HepG2 (cell line): ENCODE measurements around the gene RHBDD1. TPM values are rescaled to one million over a fixed set of nuclear protein-coding genes. Genes with fewer than 3 reads are reported as not detected.

Experiments used
- ATRX ChIP-seq: sonication (generic); formaldehyde crosslinking; IDR thresholded peaks from 2 replicates; pipeline ENCODE4 v1.4.0; 2020; ENCODE audit warnings: missing genetic modification reagents, borderline replicate concordance
- BRCA1 ChIP-seq: sonication (generic); formaldehyde crosslinking; IDR thresholded peaks from 2 replicates; pipeline ENCODE4 v1.4.0; 2020; ENCODE audit warnings: missing genetic modification reagents
- CCAR2 ChIP-seq: fragments of 200-400 bp; formaldehyde crosslinking; optimal IDR thresholded peaks from 2 replicates; pipeline ENCODE3; 2018; ENCODE audit warnings: low read depth, mild to moderate bottlenecking, low read length, moderate library complexity
- FOXO1 ChIP-seq: sonication (generic); formaldehyde crosslinking; IDR thresholded peaks from 2 replicates; pipeline ENCODE4 v1.4.0; 2020; ENCODE audit warnings: missing genetic modification reagents
- HCFC1 ChIP-seq: fragments of 150-350 bp; IDR thresholded peaks from 2 replicates; pipeline ENCODE4 v1.6.1; 2014; ENCODE audit warnings: low read depth, low read length
- MAFF ChIP-seq: IDR thresholded peaks from 2 replicates; pipeline ENCODE4 v1.6.1; 2011; ENCODE audit warnings: low read depth, low read length, improper control_type of control experiment
- MZF1 ChIP-seq: sonication (generic); formaldehyde crosslinking; IDR thresholded peaks from 2 replicates; pipeline ENCODE4 v1.8.1; 2023; ENCODE audit warnings: mild to moderate bottlenecking, missing genetic modification reagents, borderline replicate concordance
- NRL ChIP-seq: sonication (generic); formaldehyde crosslinking; IDR thresholded peaks from 2 replicates; pipeline ENCODE4 v1.5.0; 2020; ENCODE audit warnings: missing genetic modification reagents, mild to moderate bottlenecking, moderate library complexity, borderline replicate concordance
- POLR2A ChIP-seq, 2 experiments: IDR thresholded peaks; 2 replicates each; pipeline ENCODE4 v1.6.1; 2011; ENCODE audit warnings: low read depth in 2 of 2, low read length in 2 of 2, mild to moderate bottlenecking in 1 of 2, moderate library complexity in 1 of 2; ENCODE audit not compliant: insufficient read depth in 1 of 2
- POLR2AphosphoS2 ChIP-seq: IDR thresholded peaks from 2 replicates; pipeline ENCODE4 v1.6.1; 2011; ENCODE audit warnings: low read depth, low read length, improper control_type of control experiment
- SAP130 ChIP-seq: IDR thresholded peaks from 2 replicates; pipeline ENCODE4 v1.6.1; 2016; ENCODE audit warnings: low read depth
- SOX5 ChIP-seq: IDR thresholded peaks from 2 replicates; pipeline ENCODE4 v1.6.1; 2016; ENCODE audit warnings: borderline replicate concordance
- SP140L ChIP-seq: sonication (generic); formaldehyde crosslinking; IDR thresholded peaks from 2 replicates; pipeline ENCODE4 v1.4.0; 2020; ENCODE audit warnings: missing genetic modification reagents, borderline replicate concordance
- STAT5B ChIP-seq: sonication (generic); formaldehyde crosslinking; IDR thresholded peaks from 2 replicates; pipeline ENCODE4 v1.4.0; 2020; ENCODE audit warnings: missing genetic modification reagents
- TAF1 ChIP-seq: sonication (generic); formaldehyde crosslinking; IDR thresholded peaks from 2 replicates; pipeline ENCODE4 v1.4.0; 2020; ENCODE audit warnings: missing genetic modification reagents
- TCF7 ChIP-seq: sonication (generic); IDR thresholded peaks from 2 replicates; pipeline ENCODE4 v1.6.1; 2016; ENCODE audit warnings: antibody characterized with exemption, low read depth
- U2AF1 ChIP-seq: fragments of 200-400 bp; formaldehyde crosslinking; optimal IDR thresholded peaks from 2 replicates; pipeline ENCODE3; 2017; ENCODE audit warnings: mild to moderate bottlenecking, low read depth, low read length
- ZBTB20 ChIP-seq: sonication (generic); formaldehyde crosslinking; IDR thresholded peaks from 2 replicates; pipeline ENCODE4 v1.8.1; 2023; ENCODE audit warnings: missing genetic modification reagents, low read depth, mild to moderate bottlenecking, borderline replicate concordance
- ZNF10 ChIP-seq: sonication (generic); formaldehyde crosslinking; IDR thresholded peaks from 2 replicates; pipeline ENCODE4 v1.4.0; 2020; ENCODE audit warnings: mild to moderate bottlenecking, low read depth, missing genetic modification reagents, borderline replicate concordance
- ZNF430 ChIP-seq: sonication (generic); formaldehyde crosslinking; IDR thresholded peaks from 2 replicates; pipeline ENCODE4 v1.9.0; 2021; ENCODE audit warnings: mild to moderate bottlenecking, missing genetic modification reagents
- ZNF563 ChIP-seq: sonication (generic); formaldehyde crosslinking; IDR thresholded peaks from 2 replicates; pipeline ENCODE4 v1.8.0; 2022; ENCODE audit warnings: mild to moderate bottlenecking, moderate library complexity, missing genetic modification reagents
- ZNF615 ChIP-seq: sonication (generic); formaldehyde crosslinking; IDR thresholded peaks from 2 replicates; pipeline ENCODE4 v1.5.0; 2020; ENCODE audit warnings: mild to moderate bottlenecking, missing genetic modification reagents, borderline replicate concordance
- ZNF761 ChIP-seq: sonication (generic); formaldehyde crosslinking; conservative IDR thresholded peaks from 2 replicates; pipeline ENCODE4 v1.4.0; 2020; ENCODE audit warnings: mild to moderate bottlenecking, missing genetic modification reagents
- ZNF841 ChIP-seq: sonication (generic); formaldehyde crosslinking; IDR thresholded peaks from 2 replicates; pipeline ENCODE4 v1.8.1; 2023; ENCODE audit warnings: missing genetic modification reagents, borderline replicate concordance
- polyA plus RNA-seq, 8 experiments: library from polyadenylated mRNA; depleted of rRNA in 3 of 8; stranded (reverse) in 7 of 8; unstranded in 1 of 8; fragments of >200 nt; fragmentation: Illumina TruSeq in 4 of 8; extraction: Trizol in 4 of 8; gene quantifications; 2 replicates each; pipeline versions ENCODE4 v1.2.1 to v1.2.3, GENCODE V29; 2011 to 2016; ENCODE audit warnings: low read depth in 4 of 8, missing spikeins in 1 of 8, mixed read lengths in 1 of 8; ENCODE audit not compliant: insufficient read depth in 1 of 8
- total RNA-seq, 5 experiments: library from RNA; depleted of rRNA; stranded (reverse); fragments of >200 nt; fragmentation: Illumina TruSeq; extraction: Trizol; gene quantifications; 2 replicates each; pipeline ENCODE4 v1.2.3, GENCODE V29; 2016; ENCODE audit warnings: low read depth in 1 of 5

RHBDD1 gene
- total and polyA plus RNA-seq, 2 of the 13 experiments (the other 11 are each of a cell fraction or from before 2014, with no cell fraction given), result 8.2 to 9.5 TPM

DNA sequence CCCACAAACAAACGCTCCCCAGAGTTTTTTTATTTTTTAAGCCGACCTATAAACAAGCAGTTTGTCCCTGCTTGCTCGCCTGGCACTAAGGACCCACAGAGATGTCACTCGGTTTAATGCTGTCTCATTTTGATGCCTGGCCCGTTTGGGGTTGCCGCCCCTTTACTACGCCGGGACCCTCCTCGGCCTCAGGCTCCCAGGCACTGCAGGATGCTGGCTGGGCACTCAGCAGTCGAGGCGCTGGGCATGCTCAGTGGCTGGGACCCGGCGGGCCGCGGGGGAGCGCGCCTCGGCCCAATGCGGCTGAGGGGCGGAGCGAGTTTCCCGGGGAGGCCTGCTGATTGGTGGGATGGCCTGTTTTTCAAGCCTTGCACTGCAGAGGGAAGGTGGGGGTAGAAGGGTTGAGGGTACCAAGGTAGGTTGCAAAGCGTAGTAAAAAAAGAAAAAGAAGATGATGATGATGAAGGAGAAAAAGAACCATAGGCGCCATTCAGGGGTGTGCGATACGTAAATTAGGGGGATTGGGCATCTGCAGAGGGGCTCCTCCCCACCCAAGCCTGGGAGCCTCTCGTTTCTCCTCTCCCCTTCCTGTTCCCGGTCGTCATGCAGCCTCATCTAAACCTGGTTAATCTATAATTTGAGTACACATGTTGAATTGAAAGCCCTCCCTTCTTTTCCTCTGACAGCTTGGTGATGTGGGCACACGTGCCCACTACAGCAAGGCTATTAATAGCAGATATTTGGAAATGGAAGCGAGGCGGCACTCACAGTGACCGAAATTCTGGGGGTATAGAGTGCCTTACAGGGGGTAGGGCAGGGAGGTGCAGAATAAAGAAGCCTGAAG, 34.7 kb upstream of the RHBDD1 start (continued):
- TF ChIP-seq ZNF10, result no peak
- TF ChIP-seq ZNF841 (CRISPR knock-in tag), result no peak
- TF ChIP-seq FOXO1, result no peak
- TF ChIP-seq POLR2AphosphoS2, result no peak
- no peak; the same call in 1 of the 2 replicates for TF ChIP-seq ZNF430 (CRISPR knock-in tag)
- TF ChIP-seq TAF1 (CRISPR knock-in tag), result peak; percentile 42; the same call in 1 of the 2 replicates
- no peak for TF ChIP-seq ZNF615 (CRISPR knock-in tag)
- TF ChIP-seq SOX5, result 0 out of 2 replicates have a peak, but pooled peaks have one; percentile 9
- TF ChIP-seq STAT5B, result no peak
- TF ChIP-seq ZNF563 (CRISPR knock-in tag), result peak; percentile 34; the same call in 1 of the 2 replicates
- TF ChIP-seq BRCA1 (CRISPR knock-in tag), result no peak
- peak; percentile 75 for TF ChIP-seq U2AF1
- no peak for TF ChIP-seq SP140L (CRISPR knock-in tag)
- TF ChIP-seq HCFC1, result no peak
- TF ChIP-seq ZNF761, result no peak
- TF ChIP-seq CCAR2, result no peak
- TF ChIP-seq TCF7, result no peak
- TF ChIP-seq SAP130, result peak; percentile 63; the same call in 1 of the 2 replicates
- no peak for TF ChIP-seq ATRX
- TF ChIP-seq POLR2A (IDR thresholded peaks at IDR 0.05; ENCODE audit: insufficient read depth in 1 of 2, low read depth in 2 of 2, low read length in 2 of 2), result peak in 1 of 2 experiments; percentile 60; a peak in 2 of 4 replicates
- TF ChIP-seq MZF1 (CRISPR knock-in tag), result no peak; the same call in 1 of the 2 replicates
- no peak for TF ChIP-seq MAFF
- no peak for TF ChIP-seq ZBTB20 (CRISPR knock-in tag)
- TF ChIP-seq NRL (CRISPR knock-in tag), result peak; percentile 57; the same call in 1 of the 2 replicates
- TF ChIP-seq, all 625 proteins: peak for 156
